Fibroblast of skin of scalp (primary cell): Measurements from ENCODE around the gene SPNS1.

ENCODE experiments used
- DNase-seq: peaks from one replicate; pipeline ENCODE4 v3.0.0-alpha.2; 2013

The SPNS1 gene

GRCh38 chr16:29030086-29030840 is 55.7 kb downstream of the SPNS1 start:
- no peak for DNase-seq
